NCI-H1417 (cell line): ENCODE data around the gene TCEANC2.
"Not testable (repeated sequence)": the region's sequence is repeated elsewhere in the genome, so short reads cannot be mapped to it uniquely, and the experiment has no call there.

Source experiments
- DNase-seq, 3 experiments: peaks; one replicate each; lab custom pipeline; 2025; lab: John Stamatoyannopoulos, UW

Gene TCEANC2

GRCh38 chr1:54086754-54087153 lies 33.3 kb downstream of the TCEANC2 start:
- DNase-seq: no peak

DNA sequence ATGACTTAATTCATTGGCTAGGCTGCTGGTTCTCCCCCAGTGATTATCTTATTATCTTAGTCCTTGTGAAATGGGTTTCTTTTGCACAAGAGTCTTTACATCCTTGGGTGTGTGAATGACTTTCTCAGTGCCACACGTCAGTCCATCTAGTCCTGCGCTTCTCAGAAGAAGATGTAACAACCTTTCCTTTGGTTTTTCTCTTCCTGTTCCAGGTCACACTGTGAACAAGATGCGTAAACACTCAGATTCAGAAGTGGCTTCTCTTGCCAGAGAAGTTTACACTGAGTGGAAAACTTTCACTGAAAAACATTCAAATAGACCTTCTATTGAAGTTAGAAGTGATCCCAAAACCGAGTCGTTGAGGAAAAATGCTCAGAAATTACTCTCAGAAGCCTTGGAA lies 35.0 kb downstream of the TCEANC2 start:
- no peak for DNase-seq

GRCh38 chr1:54091666-54092065 lies 38.3 kb downstream of the TCEANC2 start:
- DNase-seq: no peak

DNA sequence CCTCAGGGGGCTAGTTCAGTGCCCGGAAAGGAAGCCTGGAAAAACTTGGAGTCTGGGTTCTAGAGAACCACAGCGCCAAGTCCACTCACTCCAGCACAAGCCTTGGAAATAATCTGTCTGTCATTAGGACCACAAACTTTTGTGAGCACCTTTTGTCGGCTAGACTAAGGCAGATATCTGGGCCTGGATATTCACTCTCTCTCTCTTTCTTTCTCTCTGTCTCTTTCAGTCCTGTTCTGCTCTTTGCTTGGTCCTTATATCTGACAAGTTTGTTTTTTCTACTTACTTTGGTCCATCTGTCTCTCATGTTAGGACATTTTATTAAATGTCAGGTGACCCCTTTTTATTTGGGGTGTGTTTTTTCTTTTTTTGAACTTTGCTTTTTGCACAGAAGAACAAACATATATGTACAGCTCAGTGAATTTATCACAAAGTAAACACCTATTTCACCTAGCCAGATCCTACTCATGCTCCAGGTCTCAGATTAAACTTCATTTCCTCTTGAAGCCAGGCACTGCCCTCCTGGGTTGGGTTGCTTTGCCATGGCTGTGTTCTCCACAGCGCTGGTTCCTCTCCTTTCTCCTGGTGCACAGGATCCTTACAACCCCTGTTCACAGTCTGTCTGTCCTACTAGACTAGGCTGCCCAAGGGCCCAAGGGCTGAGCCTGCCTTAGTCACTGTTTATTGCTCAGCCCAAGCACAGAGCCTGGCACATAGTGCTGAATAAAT lies 40.8 kb downstream of the TCEANC2 start:
- no peak for DNase-seq

- not testable (repeated sequence) for DNase-seq
These were observed 41.3 kb downstream of the TCEANC2 start for GRCh38 chr1:54094730-54095105.

DNA sequence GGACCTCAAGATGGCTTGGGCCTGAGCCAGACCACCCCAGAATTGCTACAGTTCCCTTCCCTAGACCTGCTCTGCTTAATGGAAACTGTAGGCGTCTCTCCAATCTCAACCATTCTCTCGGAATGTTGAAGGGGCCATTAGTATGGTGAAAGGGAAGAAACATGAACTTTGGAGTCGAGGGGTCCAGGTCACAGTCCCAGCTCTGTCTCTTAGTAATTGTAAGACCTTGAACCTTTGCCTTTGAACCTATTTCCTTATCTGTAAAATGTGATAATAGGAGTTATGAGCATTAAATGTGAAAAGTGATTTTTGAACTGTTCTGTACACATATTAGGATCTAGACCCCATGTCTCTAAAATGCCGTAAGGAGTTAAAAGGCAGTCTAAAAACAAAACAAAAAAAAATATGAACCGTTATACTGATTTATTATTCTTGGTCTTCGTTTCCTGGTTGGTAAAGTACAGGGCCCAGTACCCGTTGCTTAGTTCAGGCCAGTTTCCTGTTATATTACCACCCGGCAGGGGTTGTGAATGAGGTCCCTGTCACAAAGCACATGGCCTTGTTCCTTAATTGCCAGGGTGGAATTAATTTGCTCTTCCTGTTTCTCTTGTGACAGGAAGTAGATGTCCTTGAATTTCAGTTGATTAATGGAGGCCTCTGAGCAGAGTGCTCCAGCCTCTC lies 42.3 kb downstream of the TCEANC2 start:
- DNase-seq: peak in 2 of 3 experiments; percentile 57 to 87

GRCh38 chr1:54096227-54096876 lies 42.9 kb downstream of the TCEANC2 start:
- no peak for DNase-seq

- no peak for DNase-seq
These were observed 43.5 kb downstream of the TCEANC2 start for GRCh38 chr1:54096877-54097240.

- DNase-seq: no peak
These were observed 45.7 kb downstream of the TCEANC2 start for GRCh38 chr1:54099061-54099610.

- no peak for DNase-seq
These were observed 47.1 kb downstream of the TCEANC2 start for GRCh38 chr1:54100500-54100899.

GRCh38 chr1:54103414-54103813 lies 50.0 kb downstream of the TCEANC2 start:
- DNase-seq: no peak

DNA sequence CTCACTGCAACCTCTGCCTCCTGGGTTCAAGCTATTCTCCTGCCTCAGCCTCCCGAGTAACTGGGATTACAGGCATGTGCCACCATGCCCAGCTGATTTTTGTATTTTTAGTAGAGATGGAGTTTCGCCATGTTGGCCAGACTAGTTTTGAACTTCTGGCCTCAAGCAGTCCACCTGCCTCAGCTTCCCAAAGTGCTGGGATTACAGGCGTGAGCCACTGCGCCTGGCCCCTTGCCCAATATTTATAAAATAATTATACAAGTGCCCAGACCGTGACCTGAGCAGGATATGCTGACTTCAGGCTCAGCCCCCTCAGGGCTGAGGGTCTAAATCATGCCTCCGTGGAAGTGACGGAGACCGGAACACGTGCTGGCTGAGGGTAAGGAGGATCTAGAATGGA lies 51.2 kb downstream of the TCEANC2 start:
- not testable (repeated sequence) for DNase-seq

DNA sequence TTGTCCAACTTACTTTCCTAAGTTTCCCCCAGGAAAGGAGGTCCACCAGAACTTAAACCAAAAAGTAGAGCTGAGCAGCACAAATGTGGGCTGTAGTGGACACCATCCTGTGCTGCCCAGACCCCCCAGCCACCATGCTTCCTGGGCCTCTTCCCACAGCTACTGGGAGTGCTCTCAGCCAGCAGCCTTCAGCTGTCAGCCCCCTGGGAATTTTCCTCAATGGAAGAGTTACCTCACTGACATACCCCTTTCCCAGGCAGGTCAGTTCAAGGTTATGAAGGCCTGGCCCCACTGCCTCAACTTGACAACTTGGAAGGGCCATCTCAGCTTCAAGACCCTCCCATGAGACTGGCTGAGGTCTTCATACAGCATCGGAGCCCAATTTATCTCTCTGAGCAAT lies 51.7 kb downstream of the TCEANC2 start:
- DNase-seq: no peak

DNA sequence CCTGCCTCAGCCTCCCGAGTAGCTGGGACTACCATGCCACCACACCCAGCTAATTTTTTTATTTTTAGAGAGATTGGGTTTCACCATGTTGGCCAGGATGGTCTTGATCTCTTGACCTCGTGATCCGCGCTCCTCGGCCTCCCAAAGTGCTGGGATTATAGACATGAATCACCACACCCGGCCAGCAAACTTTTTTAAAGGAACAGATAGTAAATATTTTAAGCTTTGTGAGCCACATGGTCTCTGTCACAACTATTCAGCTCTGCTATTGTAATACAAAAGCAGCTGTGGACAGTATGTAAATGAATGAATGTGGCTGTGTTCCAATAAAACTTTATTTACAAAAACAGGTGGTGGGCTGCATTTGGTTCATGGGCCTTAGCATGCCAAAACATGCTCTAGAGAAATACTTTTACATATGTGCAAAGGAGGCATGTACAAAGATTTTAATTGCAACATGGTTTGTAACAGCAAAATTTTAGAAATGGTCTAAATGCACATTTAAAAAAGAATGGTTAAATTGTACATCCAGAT lies 52.4 kb downstream of the TCEANC2 start:
- no peak for DNase-seq

- peak in 1 of 3 experiments; percentile 5 for DNase-seq
These were observed 53.7 kb downstream of the TCEANC2 start for GRCh38 chr1:54107131-54107530.

DNA sequence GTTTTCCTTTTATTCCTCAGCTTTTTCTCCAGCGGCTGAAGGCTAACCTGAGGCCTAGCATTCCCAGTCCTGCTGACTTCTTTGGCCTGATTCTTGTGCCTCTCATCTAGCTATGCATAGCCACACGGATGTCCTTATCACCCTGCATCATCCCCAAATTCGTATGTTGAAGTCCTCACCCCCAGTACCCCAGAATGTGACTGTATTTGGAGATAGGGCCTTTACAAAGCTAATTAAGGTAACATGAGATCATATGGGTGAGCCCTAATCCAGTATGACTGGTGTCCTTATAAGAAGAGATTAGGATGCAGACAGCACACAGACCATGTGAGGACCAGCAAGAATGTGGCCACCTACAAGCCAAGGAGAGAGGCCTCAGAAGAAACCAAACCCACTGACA lies 54.7 kb downstream of the TCEANC2 start:
- no peak for DNase-seq

DNA sequence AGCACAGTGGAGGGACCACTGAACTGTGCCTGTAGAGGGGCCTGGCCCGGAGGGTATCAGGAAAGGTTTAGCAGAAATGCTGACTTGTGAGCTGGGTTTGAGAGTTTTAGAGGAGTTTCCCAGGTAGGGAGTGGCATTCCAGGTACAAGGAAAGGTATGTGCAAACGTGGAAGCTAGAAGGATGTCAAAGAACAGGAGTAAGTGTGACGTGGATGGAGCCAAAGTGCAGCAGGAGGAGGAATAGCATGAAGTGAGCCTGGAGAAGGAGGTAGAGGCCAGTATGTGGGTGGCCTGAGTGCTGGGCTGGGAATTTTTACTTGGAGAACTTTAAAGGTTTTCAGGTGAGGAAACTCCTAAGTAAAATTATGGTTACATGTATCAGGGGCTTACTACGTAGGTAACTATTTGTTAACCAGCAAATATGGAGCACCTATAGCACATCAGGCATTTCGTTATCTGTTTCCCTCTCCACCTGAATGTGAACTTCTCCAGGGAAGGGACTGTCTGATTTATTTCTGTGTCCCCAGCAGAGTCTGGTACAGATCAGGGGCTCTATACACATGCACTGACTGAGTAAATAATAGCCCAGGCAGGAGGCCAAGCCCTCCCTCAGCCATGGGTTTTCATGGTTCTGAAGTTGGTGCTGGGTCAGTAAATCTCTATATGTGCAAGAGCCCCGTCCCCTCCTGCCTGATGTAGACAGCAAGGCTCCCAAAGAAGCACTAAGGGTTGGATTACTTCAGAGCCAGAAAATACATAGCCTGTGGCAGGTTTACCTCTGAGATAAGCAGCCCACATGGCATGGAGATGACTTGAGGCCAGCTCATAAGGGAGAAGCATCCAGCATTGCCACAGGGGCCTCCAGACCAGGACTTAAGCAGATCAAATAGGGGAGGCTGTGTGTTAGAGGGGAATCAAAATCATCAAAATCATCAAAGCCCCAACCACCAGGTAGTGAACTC lies 56.0 kb downstream of the TCEANC2 start:
- DNase-seq: no peak

GRCh38 chr1:54110996-54111395 lies 57.6 kb downstream of the TCEANC2 start:
- no peak for DNase-seq

DNA sequence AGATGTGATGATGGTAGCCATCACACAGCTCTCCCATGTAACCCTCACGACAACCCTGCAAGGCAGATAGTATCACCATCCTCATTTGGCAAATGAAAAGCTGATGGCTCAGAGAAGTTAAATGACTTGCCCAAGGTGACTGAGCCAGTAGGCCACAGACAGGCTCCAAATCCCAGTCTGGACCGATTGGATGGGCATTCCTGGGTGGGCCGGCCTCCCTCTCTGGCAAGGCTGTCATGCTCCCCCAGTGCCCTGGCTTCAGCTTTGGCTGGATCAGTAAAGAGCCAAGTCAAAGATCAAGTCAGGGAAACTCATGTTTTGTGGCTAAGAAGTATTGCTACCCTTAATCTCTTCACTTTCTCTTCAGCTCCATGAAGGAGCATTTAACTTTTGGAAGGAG lies 58.2 kb downstream of the TCEANC2 start:
- DNase-seq: no peak

DNA sequence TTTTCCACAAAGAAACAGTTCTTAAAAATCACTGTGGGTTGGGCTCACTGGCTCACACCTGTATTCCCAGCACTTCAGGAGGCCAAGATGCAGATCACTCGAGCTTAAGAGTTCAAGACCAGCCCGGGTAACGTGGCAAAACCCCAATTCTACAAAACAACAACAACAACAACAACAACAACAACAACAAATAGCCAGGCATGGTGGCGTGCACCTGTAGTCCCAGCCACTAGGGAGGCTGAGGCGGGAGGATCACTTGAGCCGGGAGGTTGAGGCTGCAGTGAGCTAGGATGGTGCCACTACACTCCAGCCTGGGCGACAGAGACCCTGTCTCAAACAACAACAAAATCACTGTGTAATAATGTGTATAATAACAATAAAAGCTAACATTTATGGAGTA lies 58.6 kb downstream of the TCEANC2 start:
- no peak for DNase-seq

GRCh38 chr1:54112705-54113368 lies 59.4 kb downstream of the TCEANC2 start:
- no peak for DNase-seq
